SH-SY5Y (cell line): ENCODE data around the gene ELK3.

Experiments
- GATA2 ChIP-seq: IDR thresholded peaks from 2 replicates; pipeline ENCODE4 v1.6.1; 2011; ENCODE audit warnings: mild to moderate bottlenecking, low read depth, low read length
- GATA3 ChIP-seq: IDR thresholded peaks from 2 replicates; pipeline ENCODE4 v1.6.1; 2011; ENCODE audit warnings: low read depth, mild to moderate bottlenecking, low read length, moderate library complexity

Gene ELK3

GRCh38 chr12:96215919-96216273 lies 21.7 kb downstream of the ELK3 start:
- no peak for TF ChIP-seq GATA3
- no peak for TF ChIP-seq GATA2

GRCh38 chr12:96218989-96219678 lies 25.0 kb downstream of the ELK3 start:
- TF ChIP-seq GATA3 = no peak
- TF ChIP-seq GATA2 = no peak

GRCh38 chr12:96219700-96220206 lies 25.6 kb downstream of the ELK3 start:
- no peak for TF ChIP-seq GATA3
- no peak for TF ChIP-seq GATA2

DNA sequence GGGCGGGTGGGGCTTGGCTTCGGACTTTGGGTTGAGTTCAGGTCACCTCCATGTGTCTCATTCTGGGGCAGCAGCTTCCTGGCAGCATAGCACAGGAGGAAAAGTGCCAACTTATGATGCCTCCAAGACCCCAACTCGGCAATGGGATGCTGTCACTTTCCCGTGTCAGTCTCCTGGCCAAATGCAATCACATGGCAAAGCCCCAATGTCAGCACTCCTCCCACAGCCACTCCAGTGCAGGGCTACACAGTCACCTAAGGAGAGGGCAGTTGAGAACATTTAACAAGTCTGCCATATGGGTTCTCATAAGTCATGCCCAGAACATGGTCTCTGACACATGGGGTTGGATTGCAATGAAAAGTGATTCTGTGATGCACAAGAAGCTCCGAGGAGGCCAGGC lies 26.7 kb downstream of the ELK3 start:
- TF ChIP-seq GATA3 = no peak
- TF ChIP-seq GATA2 = no peak

- TF ChIP-seq GATA3 (no peak), GATA2 (no peak)
Observed at GRCh38 chr12:96221391-96221790, 27.2 kb downstream of the ELK3 start.

- no peak for TF ChIP-seq GATA3
- TF ChIP-seq GATA2 = no peak
Observed at GRCh38 chr12:96223411-96224218, 29.4 kb downstream of the ELK3 start.

DNA sequence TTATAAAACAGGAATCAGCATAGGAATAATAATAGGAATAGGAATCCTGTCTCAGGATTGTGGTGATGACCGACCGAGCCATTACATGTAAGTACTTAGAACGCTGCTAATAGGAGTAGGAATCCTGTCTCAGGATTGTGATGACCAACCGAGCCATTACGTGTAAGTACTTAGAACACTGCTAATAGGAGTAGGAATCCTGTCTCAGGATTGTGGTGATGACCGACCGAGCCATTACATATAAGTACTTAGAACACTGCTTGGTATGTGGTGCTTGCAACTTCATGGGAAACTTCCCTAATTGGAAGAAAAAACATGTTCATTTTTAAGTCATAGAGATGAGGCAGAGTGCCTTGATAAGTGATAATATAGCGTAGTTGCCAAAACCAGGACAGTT lies 30.0 kb downstream of the ELK3 start:
- TF ChIP-seq GATA2 (no peak), GATA3 (no peak)

- TF ChIP-seq GATA2 (no peak), GATA3 (no peak)
Observed at GRCh38 chr12:96225044-96225855, 31.1 kb downstream of the ELK3 start.

GRCh38 chr12:96225994-96226399 lies 31.8 kb downstream of the ELK3 start:
- TF ChIP-seq GATA3 (no peak), GATA2 (no peak)

DNA sequence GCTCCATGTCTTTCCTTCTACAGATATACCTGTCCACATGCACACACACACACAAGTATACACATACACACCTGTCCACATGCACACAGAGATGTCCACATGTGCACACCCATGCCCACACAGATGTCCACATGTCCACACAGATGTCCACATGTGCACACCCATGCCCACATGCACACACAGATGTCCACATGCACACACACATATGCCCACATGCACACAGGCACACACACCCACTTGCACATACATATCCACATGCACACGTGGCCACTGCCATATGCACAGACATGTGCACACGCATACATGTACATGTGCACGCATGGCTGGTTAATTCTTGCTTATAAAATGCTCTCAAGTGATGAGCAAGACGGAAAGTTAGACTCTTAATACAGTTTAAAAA lies 32.2 kb downstream of the ELK3 start:
- TF ChIP-seq GATA2 = no peak
- no peak for TF ChIP-seq GATA3

DNA sequence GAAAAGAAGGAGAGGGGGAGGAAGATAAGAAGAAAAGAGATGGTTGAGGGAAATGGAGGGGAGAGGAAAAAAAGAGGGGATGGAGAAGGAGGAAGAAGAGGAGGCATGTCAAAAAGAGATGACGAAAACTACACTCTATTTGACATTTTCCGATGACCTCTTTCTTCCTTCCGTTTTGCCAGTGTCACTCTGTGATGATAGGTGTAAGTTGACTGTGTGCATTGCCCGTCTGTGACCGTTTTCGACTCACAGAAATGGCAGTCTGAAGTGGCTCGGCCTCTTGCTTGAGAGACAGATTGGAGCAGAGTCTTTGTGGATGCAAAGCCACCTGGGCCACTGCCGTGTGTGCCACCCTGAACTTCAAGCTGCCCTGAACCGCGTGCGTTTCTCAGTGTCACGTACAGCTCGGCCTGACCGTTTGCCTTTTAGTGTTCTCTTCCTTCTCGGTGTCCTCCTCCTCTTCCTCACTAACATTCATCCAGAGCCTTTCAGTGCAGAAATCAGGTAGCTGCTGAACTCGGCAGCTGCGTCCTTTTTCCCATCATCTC lies 32.7 kb downstream of the ELK3 start:
- TF ChIP-seq GATA3 = no peak
- no peak for TF ChIP-seq GATA2

DNA sequence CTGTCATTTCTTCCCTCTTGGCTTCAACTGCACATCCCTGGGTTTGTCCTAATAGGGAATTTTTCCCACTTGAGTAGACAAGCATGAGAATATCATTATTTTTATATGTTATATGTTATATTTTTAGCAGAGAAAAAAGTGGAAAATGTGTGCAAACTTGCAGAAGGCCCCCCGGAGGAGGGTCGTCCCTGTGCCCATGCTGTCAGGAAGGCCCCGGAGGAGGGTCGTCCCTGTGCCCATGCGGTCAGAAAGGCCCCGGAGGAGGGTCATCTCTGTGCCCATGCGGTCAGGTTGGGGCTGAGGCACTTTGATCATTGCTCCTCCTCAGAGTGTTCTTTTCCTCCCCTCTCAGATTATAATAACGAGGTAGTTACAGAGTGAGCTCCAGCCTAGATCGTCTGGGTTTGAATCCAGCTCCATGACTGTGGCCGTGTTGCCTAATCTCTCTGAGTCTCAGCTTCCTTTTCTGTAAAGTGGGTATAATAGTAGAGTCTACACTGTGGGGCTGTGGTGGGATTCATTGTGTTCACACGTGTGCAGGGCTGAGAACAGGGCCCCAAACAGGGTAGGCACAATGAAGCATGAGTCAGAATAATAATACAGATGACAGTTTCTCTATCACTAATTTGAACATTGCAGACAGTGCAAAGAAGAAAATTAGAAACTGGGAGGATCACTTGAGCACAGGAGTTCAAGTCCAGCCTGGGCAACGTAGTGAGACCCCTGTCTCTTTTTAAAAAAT lies 33.4 kb downstream of the ELK3 start:
- no peak for TF ChIP-seq GATA3
- TF ChIP-seq GATA2 = no peak

GRCh38 chr12:96228566-96229248 lies 34.5 kb downstream of the ELK3 start:
- TF ChIP-seq GATA3 = no peak
- TF ChIP-seq GATA2 = no peak
